GM21619 (cell line): ENCODE measurements around the gene ZNF366.
"Not testable (repeated sequence)": the region's sequence is repeated elsewhere in the genome, so short reads cannot be mapped to it uniquely, and the experiment has no call there.

Experiments used
- ATAC-seq: cut with Tn5 transposase; IDR thresholded peaks from one replicate; pipeline ENCODE4 v1.9.1; 2021; ENCODE audit not compliant: unreplicated experiment

ZNF366 gene

GRCh38 chr5:72410688-72411295 is 96.4 kb downstream of the ZNF366 start:
- no peak for ATAC-seq

GRCh38 chr5:72408603-72409002 is 98.6 kb downstream of the ZNF366 start:
- ATAC-seq, result no peak

- ATAC-seq, result no peak
Observed at GRCh38 chr5:72408127-72408526, 99.1 kb downstream of the ZNF366 start.

GRCh38 chr5:72407541-72407940 is 99.7 kb downstream of the ZNF366 start:
- ATAC-seq, result no peak

GRCh38 chr5:72407078-72407477 is 100.1 kb downstream of the ZNF366 start:
- no peak for ATAC-seq

- ATAC-seq, result not testable (repeated sequence)
Observed at GRCh38 chr5:72404771-72405170, 102.4 kb downstream of the ZNF366 start.

GRCh38 chr5:72402959-72403628 is 104.1 kb downstream of the ZNF366 start:
- ATAC-seq, result no peak

- no peak for ATAC-seq
Observed at GRCh38 chr5:72402381-72402890, 104.8 kb downstream of the ZNF366 start.

GRCh38 chr5:72400950-72401349 is 106.3 kb downstream of the ZNF366 start:
- no peak for ATAC-seq

- ATAC-seq, result no peak
Observed at GRCh38 chr5:72397836-72398235, 109.4 kb downstream of the ZNF366 start.

- ATAC-seq, result no peak
Observed at GRCh38 chr5:72394688-72395087, 112.5 kb downstream of the ZNF366 start.

- ATAC-seq, result no peak
Observed at GRCh38 chr5:72393052-72393451, 114.2 kb downstream of the ZNF366 start.
